ENCODE results near the gene TIGD4. TPM values are rescaled to one million over a fixed set of nuclear protein-coding genes. Genes with fewer than 3 reads are reported as not detected.

The TIGD4 gene
- total RNA-seq, 3 donors from 2014 or later (not counting 1 experiment from before 2014, with no cell fraction given) = not detected

GRCh38 chr4:152719801-152720556 lies 59.6 kb downstream of the TIGD4 start:
- H3K4me3 Mint-ChIP-seq = no peak overlapping the region
- H3K27ac Mint-ChIP-seq = no peak overlapping the region
- H3K9me3 ChIP-seq (ENCODE audit: control insufficient read depth, insufficient read depth, low read length) = no peaks in the 10 kb centered on the region
- peaks cover 0 to 2% of the 10 kb centered on the region in 2 donors for H3K9me3 Mint-ChIP-seq
- no peak overlapping the region for H3K4me3 ChIP-seq (ENCODE audit: low read length)
- peaks cover 6 to 7% of the 10 kb centered on the region in 2 donors for H3K27me3 Mint-ChIP-seq (ENCODE audit: low read depth in 2 of 2)
- no peak for DNase-seq
- intact Hi-C loops (cut with micrococcal nuclease) = no loop called here
- WGBS (ENCODE audit: insufficient coverage) = 94% methylated on average over 24 of the region's 24 CpGs
- H3K4me1 ChIP-seq (ENCODE audit: control insufficient read depth, insufficient read depth, low read length) = no peaks in the 10 kb centered on the region
- H3K36me3 Mint-ChIP-seq = no peaks in the 10 kb centered on the region
- no peak for ATAC-seq
- no peaks in the 10 kb centered on the region for H3K36me3 ChIP-seq (ENCODE audit: control insufficient read depth, insufficient read depth, low read length)
- no peak overlapping the region for H3K27ac ChIP-seq (ENCODE audit: low read length)
- no peaks in the 10 kb centered on the region for H3K27me3 ChIP-seq (ENCODE audit: control insufficient read depth, insufficient read depth, low read length)
- TF ChIP-seq CTCF (IDR thresholded peaks at IDR 0.05) = no peak
- no peaks in the 10 kb centered on the region for H3K4me1 Mint-ChIP-seq

Other genes starting within 250 kb of the TIGD4 start
- 100 to 1,000 TPM; 172 to 202 (median 175) TPM for gene FBXW7, start 243.6 kb downstream of the TIGD4 start, total RNA-seq
- gene TMEM154, start 99.7 kb downstream of the TIGD4 start, total RNA-seq = 10 to 100 TPM in 2 of 3 donors, 1 to 10 TPM in 1; 9.8 to 45.4 (median 10.5) TPM
- 10 to 100 TPM; 13.7 to 20.6 (median 14.6) TPM for gene ARFIP1, start 224 bp upstream of the TIGD4 start, total RNA-seq
- under 1 TPM; 0.10 to 0.23 (median 0.16) TPM for gene FHDC1, start 156.6 kb upstream of the TIGD4 start, total RNA-seq